SU-DHL-6 (cell line): ENCODE results near the gene SMOC2.

Source experiments
- H2AFZ ChIP-seq: fragments of 200-600 bp; sonication (generic); 2 replicates; pipeline ENCODE4 v1.6.1; 2014; ENCODE audit warnings: low read depth, mild to moderate bottlenecking, moderate library complexity, mixed read lengths, antibody characterized with exemption, low read length; ENCODE audit not compliant: severe bottlenecking
- H3F3A ChIP-seq: fragments of 200-600 bp; shearing (Covaris generic); 2 replicates; pipeline ENCODE4 v1.6.0; 2016; ENCODE audit warnings: antibody characterized with exemption, mild to moderate bottlenecking; ENCODE audit not compliant: insufficient read depth
- H3K27ac ChIP-seq: fragments of 200-600 bp; sonication (generic); 2 replicates; pipeline ENCODE4 v1.5.1; 2016; ENCODE audit warnings: low read depth, mild to moderate bottlenecking, low read length, moderate library complexity, mixed read lengths
- H3K27me3 ChIP-seq: fragments of 200-600 bp; sonication (generic), shearing (Covaris generic); 2 replicates; pipeline ENCODE4 v1.6.0; 2014; ENCODE audit warnings: mild to moderate bottlenecking, low read length
- H3K36me3 ChIP-seq: fragments of 200-600 bp; sonication (generic); 2 replicates; pipeline ENCODE4 v1.6.1; 2014; ENCODE audit warnings: mild to moderate bottlenecking, low read length, mixed read lengths
- H3K4me2 ChIP-seq: fragments of 300-600, 200-600 bp; shearing (Covaris generic), sonication (generic); 2 replicates; pipeline ENCODE4 v1.6.0; 2014; ENCODE audit warnings: low read length, low read depth, mild to moderate bottlenecking; ENCODE audit not compliant: poor library complexity, severe bottlenecking
- H3K4me3 ChIP-seq: fragments of 200-600 bp; sonication (generic); 2 replicates; pipeline ENCODE4 v1.5.1; 2014; ENCODE audit warnings: antibody characterized with exemption, low read length, mild to moderate bottlenecking, mixed read lengths; ENCODE audit not compliant: insufficient read depth, poor library complexity, severe bottlenecking
- H3K79me2 ChIP-seq: fragments of 200-600 bp; sonication (generic); 2 replicates; pipeline ENCODE4 v1.6.1; 2014; ENCODE audit warnings: mild to moderate bottlenecking, low read length, moderate library complexity; ENCODE audit not compliant: insufficient read depth
- H3K9ac ChIP-seq: fragments of 200-600 bp; sonication (generic); 2 replicates; pipeline ENCODE4 v1.7.0; 2014; ENCODE audit warnings: mild to moderate bottlenecking, low read length
- H3K9me2 ChIP-seq: fragments of 200-600 bp; sonication (generic); replicated peaks from 2 replicates; pipeline ENCODE4 v1.6.1; 2014; ENCODE audit warnings: low read length; ENCODE audit not compliant: insufficient read depth
- H3K9me3 ChIP-seq: fragments of 200-600 bp; sonication (generic); 2 replicates; pipeline ENCODE4 v1.6.1; 2014; ENCODE audit warnings: low read length, mixed read lengths; ENCODE audit not compliant: insufficient read depth
- H4K20me1 ChIP-seq: fragments of 200-600 bp; sonication (generic); 2 replicates; pipeline ENCODE4 v1.6.1; 2014; ENCODE audit warnings: low read depth, mild to moderate bottlenecking, antibody characterized with exemption, low read length, moderate library complexity, mixed read lengths
- CTCF ChIP-seq: fragments of 200-600 bp; sonication (generic); IDR thresholded peaks from one replicate; pipeline ENCODE4 v1.5.1; 2017; ENCODE audit warnings: antibody characterized with exemption, mild to moderate bottlenecking, low read length, moderate library complexity; ENCODE audit not compliant: insufficient read depth, poor library complexity, severe bottlenecking
- EZH2phosphoT487 ChIP-seq: fragments of 200-600 bp; sonication (generic), shearing (Covaris generic); conservative IDR thresholded peaks from 2 replicates; pipeline ENCODE4 v1.6.1; 2018; ENCODE audit warnings: mild to moderate bottlenecking, antibody characterized with exemption, low read length, moderate library complexity, mixed read lengths

SMOC2 gene

GRCh38 chr6:168538892-168539811 lies 98.2 kb downstream of the SMOC2 start:
- Histone ChIP-seq H4K20me1 (no peaks in the 10 kb centered on the region), H3K27ac (no peak overlapping the region), H3K4me2 (no peak overlapping the region), H3K9ac (no peak overlapping the region), H3K27me3 (no peaks in the 10 kb centered on the region), H3K4me3 (no peak overlapping the region), H3F3A (no peaks in the 10 kb centered on the region), H2AFZ (no peak overlapping the region), H3K9me2 (no peaks in the 10 kb centered on the region), H3K9me3 (no peaks in the 10 kb centered on the region), H3K36me3 (no peaks in the 10 kb centered on the region), H3K79me2 (no peaks in the 10 kb centered on the region)
- no peak for TF ChIP-seq CTCF
- no peak for TF ChIP-seq EZH2phosphoT487

- no peaks in the 10 kb centered on the region for H3K9me3 ChIP-seq
- H3K9me2 ChIP-seq: no peaks in the 10 kb centered on the region
- no peaks in the 10 kb centered on the region for H3K27me3 ChIP-seq
- H2AFZ ChIP-seq: no peak overlapping the region
- no peaks in the 10 kb centered on the region for H3K36me3 ChIP-seq
- no peaks in the 10 kb centered on the region for H3K79me2 ChIP-seq
- no peaks in the 10 kb centered on the region for H4K20me1 ChIP-seq
- no peak overlapping the region for H3K4me3 ChIP-seq
- no peaks in the 10 kb centered on the region for H3F3A ChIP-seq
- no peak overlapping the region for H3K27ac ChIP-seq
- H3K4me2 ChIP-seq: no peak overlapping the region
- H3K9ac ChIP-seq: no peak overlapping the region
- TF ChIP-seq EZH2phosphoT487 (no peak), CTCF (no peak)
Observed at GRCh38 chr6:168540713-168541291, 99.8 kb downstream of the SMOC2 start.

- H3K4me3 ChIP-seq: no peak overlapping the region
- no peaks in the 10 kb centered on the region for H3K27me3 ChIP-seq
- H2AFZ ChIP-seq: no peak overlapping the region
- no peaks in the 10 kb centered on the region for H3K36me3 ChIP-seq
- no peak overlapping the region for H3K4me2 ChIP-seq
- H3K27ac ChIP-seq: no peak overlapping the region
- TF ChIP-seq CTCF: no peak
- TF ChIP-seq EZH2phosphoT487: no peak
- H3K9ac ChIP-seq: no peak overlapping the region
- no peaks in the 10 kb centered on the region for H3K79me2 ChIP-seq
- H4K20me1 ChIP-seq: no peaks in the 10 kb centered on the region
- no peaks in the 10 kb centered on the region for H3F3A ChIP-seq
- no peaks in the 10 kb centered on the region for H3K9me3 ChIP-seq
- H3K9me2 ChIP-seq: no peaks in the 10 kb centered on the region
Observed at GRCh38 chr6:168541307-168541706, 100.3 kb downstream of the SMOC2 start.
